HG03342 (cell line): ENCODE data around the gene FAU.

Source experiments
- ATAC-seq: cut with Tn5 transposase; IDR thresholded peaks from one replicate; pipeline ENCODE4 v1.9.1; 2021; ENCODE audit warnings: mild to moderate bottlenecking, moderate library complexity; ENCODE audit not compliant: unreplicated experiment

The FAU gene

GRCh38 chr11:65109231-65110198, 12.4 kb downstream of the FAU start:
- no peak for ATAC-seq

GRCh38 chr11:65108469-65109123, 13.3 kb downstream of the FAU start:
- no peak for ATAC-seq

GRCh38 chr11:65107751-65108468, 14.0 kb downstream of the FAU start:
- ATAC-seq = no peak

GRCh38 chr11:65107078-65107477, 14.9 kb downstream of the FAU start:
- ATAC-seq = no peak

GRCh38 chr11:65104628-65105027, 17.3 kb downstream of the FAU start:
- no peak for ATAC-seq

GRCh38 chr11:65103476-65103875, 18.5 kb downstream of the FAU start:
- no peak for ATAC-seq

GRCh38 chr11:65102142-65103095, 19.5 kb downstream of the FAU start:
- no peak for ATAC-seq

GRCh38 chr11:65100674-65101350, 21.1 kb downstream of the FAU start:
- ATAC-seq = no peak

GRCh38 chr11:65096926-65097325, 25.0 kb downstream of the FAU start:
- no peak for ATAC-seq

- ATAC-seq = peak; percentile 85
Observed at GRCh38 chr11:65095974-65096806, 25.7 kb downstream of the FAU start, which contains the start of gene VPS51. VPS51 (plus strand) TSS chr11:65096214; CDS start chr11:65096251, 37 bp downstream.

GRCh38 chr11:65095427-65095826, 26.5 kb downstream of the FAU start:
- no peak for ATAC-seq

GRCh38 chr11:65090628-65091027, 31.3 kb downstream of the FAU start:
- no peak for ATAC-seq

GRCh38 chr11:65089621-65090020, 32.3 kb downstream of the FAU start:
- no peak for ATAC-seq

- no peak for ATAC-seq
Observed at GRCh38 chr11:65087827-65088226, 34.1 kb downstream of the FAU start.

GRCh38 chr11:65087216-65087615, 34.7 kb downstream of the FAU start:
- ATAC-seq = no peak

GRCh38 chr11:65086809-65087208, 35.1 kb downstream of the FAU start:
- no peak for ATAC-seq

GRCh38 chr11:65085446-65085845, 36.5 kb downstream of the FAU start:
- no peak for ATAC-seq

- ATAC-seq = no peak
Observed at GRCh38 chr11:65084598-65085375, 37.1 kb downstream of the FAU start.
